ENCODE results near the gene DOCK6.
"Not testable (repeated sequence)": the region's sequence is repeated elsewhere in the genome, so short reads cannot be mapped to it uniquely, and the experiment has no call there.

DOCK6 gene

DNA sequence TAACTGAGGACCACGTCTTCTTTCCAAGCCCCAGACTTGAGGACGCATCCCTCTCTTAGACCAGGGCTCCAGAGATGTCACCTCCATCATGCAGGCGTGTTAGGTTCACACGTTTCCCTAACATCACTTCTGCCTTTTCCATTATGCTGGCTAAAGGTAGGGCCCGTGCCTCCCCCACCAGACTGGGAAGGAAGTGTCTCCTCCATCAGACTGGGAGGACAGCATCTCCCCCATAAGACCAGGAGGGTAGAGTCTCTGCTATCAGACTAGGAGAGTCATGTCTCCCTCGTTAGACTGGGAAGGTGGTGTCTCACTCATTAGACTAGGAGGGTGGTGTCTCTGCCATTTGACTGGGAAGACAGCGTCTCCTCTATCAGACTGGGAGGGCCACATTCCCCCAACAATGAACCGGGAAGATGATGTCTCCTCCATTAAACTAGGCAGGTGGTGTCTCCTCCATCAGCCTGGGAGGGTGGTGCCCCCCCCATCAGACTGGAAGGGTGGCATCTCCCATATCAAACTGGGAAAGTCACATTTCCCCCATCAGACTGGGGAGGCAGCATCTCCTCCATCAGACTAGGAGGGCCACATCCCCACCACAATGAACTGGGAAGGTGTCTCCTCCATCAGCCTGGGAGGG is 88.7 kb downstream of the DOCK6 start:
- no peak for DNase-seq (ENCODE audit: low spot score)

- no peak for DNase-seq (ENCODE audit: low spot score)
Observed at GRCh38 chr19:11172576-11172975, 89.7 kb downstream of the DOCK6 start.

- no peak for DNase-seq (ENCODE audit: low spot score)
Observed at GRCh38 chr19:11171144-11171543, 91.2 kb downstream of the DOCK6 start.

DNA sequence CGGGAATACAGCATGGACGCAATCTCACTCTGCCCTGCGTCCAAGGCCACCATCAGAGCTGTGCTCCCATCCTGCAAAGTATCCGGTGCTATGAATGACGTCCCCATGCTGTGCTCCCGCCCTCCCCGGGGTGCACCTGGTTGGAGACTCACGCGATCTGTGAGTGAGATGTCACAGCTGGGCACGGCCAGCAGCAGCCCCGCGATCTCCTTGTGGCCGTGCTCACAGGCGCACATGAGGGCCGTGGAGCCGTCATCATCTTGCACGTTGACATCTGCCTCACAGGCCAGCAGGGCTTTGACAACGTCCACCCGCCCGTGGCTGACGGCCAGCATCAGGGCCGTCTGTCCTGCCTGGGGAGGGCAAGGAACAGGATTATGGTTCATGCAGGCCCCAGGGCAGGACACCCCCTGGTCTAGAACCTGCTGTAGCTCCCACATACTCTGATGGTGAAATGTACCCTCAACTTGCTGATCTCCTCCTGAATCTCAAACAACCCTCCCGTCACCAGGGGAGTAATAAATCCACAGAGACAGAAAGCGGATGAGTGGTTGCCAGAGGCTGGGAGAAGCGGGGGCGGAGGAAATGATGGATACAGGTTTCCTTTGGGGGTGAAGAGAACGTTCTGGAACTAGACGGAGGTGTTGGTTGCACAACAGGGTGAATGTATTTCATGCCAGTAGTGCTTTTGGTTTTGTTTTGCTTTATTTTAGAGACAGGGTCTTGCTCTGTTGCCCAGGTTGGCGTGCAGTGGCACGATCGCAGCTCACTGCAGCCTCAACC is 92.2 kb downstream of the DOCK6 start:
- DNase-seq (ENCODE audit: low spot score), result no peak

DNA sequence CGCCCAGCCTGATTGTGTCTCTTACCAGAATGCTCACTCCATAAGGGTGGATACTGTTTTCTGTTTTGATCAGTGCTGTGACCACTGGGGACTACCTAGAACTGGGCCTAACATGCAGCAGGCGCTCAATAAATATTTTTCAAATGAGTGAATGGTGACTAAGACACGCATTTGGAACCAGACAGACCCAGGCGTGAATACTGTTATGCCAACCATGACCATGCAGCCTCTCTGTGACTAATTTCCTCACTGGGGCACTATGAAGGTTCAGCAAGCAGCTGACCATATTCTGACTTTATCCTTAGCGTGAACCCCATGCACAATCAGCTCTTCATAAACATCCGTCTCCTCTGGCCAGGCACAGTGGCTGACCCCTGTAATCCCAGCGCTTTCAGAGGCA is 93.8 kb downstream of the DOCK6 start:
- peak; percentile 87 for DNase-seq (ENCODE audit: low spot score)

- peak; percentile 75 for DNase-seq (ENCODE audit: low spot score)
Observed at GRCh38 chr19:11166281-11167142, 95.8 kb downstream of the DOCK6 start.

DNA sequence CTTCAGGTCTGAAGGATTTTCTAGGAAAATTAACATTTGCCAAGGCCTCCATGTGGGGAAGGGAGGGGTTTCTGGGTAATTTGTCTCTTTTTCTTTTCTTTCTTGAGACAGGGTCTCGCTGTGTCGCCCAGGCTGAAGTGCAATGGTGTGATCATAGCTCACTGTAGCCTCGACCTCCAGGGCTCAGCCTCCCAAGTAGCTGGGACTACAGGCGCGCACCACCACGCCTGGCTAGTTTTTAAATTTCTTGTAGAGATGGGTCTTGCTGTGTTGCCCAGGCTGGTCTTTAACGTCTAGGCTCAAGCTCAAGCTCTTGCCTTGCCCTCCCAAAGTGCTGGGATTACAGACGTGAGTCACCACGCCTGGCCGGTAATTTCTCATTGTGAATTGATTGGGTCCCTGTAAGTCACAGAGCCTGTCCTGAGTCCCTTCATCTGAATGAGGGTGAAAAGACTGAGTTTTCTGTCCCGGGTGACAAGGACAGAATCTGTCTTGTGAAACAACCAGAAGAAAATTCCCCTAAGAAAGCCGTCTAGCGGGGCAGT is 96.8 kb downstream of the DOCK6 start:
- no peak for DNase-seq (ENCODE audit: low spot score)

DNA sequence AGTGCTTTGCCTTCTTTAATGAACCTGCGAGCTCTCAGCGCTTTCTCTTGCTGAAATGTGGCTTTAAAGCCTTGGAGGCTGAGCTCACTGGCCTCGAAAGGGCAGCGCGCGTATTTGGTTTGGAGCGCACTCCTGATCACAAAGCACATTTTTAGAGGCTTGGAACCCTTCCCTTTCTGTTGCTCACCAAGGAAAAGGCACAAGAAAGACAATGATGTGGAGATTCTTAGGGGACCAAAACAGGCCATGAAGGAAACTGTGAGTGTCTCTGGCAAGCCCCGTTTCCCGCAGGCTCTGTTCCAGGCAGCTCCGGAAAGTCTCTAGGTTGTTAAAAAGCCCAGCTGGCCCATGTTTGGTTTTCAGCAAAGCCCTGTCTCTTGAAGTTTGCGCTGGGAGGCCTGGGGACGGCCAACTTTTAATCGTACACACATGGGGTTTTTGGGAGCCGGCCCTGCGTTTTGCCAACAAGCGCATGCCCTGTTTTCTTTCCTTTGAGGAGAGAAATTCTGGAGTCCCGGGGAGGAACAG is 97.4 kb downstream of the DOCK6 start:
- DNase-seq (ENCODE audit: low spot score), result peak; percentile 77

GRCh38 chr19:11164296-11164695 is 98.0 kb downstream of the DOCK6 start:
- no peak for DNase-seq (ENCODE audit: low spot score)

- DNase-seq (ENCODE audit: low spot score), result not testable (repeated sequence)
Observed at GRCh38 chr19:11160440-11160768, 101.9 kb downstream of the DOCK6 start.

DNA sequence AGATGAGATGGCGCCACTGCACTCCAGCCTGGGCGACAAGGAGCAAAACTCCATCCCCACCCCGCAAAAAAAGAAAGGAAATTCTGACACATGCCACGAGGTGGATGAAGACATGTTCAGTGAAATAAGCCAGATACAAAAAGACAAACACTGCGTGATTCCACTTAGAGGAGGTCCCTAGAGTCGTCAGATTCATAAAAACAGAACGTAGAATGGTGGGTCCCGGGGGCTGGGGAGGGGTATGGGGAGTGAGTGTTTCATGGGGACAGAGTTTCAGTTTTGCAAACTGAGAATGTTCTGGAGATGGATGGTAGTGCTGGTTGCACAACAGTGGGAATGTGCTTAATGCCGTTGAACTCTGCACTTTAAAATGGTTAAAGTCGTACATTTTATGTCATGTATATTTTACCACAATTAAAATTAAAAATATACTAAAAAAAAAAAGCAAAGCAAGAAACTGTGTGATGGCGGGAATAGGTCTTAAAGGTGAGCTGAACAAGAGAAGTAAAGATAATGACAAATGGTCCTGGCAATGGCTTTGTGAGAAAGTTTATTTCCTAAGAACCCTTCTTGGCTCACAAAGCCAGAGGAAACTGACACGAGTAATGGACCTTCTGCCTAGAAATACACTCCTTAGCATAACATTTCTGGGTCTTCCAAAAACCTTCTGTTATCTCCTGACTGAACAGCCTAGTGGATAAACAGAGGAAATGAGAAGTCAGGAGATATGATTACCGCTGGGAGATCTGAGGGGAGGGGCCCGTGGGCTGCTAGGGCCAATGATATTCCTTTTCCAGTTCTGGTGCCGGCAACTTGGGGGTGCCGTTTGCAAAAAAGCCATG is 102.5 kb downstream of the DOCK6 start:
- DNase-seq (ENCODE audit: low spot score), result no peak

GRCh38 chr19:11155373-11156120 is 106.8 kb downstream of the DOCK6 start, which contains the start of gene SPC24:
Gene SPC24, minus strand, starts transcription at chr19:11155782. Its CDS starts 6 bp downstream, at chr19:11155776.
- DNase-seq (ENCODE audit: low spot score), result peak; percentile 99

DNA sequence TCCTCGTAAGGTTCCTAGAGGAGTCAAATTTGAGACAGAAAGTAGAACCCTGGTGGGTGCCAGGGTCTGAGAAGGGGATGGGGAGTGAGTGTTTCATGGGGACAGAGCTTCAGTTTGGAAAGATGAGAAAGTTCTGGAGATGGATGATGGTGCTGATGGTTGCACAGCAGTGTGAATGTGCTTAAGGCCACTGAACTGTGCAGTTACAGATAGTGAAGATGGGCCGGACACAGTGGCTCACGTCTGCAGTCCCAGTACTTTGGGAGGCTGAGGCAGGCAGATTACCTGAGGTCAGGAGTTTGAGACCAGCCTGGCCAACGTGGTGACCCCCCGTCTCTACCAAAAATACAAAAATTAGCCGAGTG is 107.7 kb downstream of the DOCK6 start:
- no peak for DNase-seq (ENCODE audit: low spot score)

GRCh38 chr19:11152318-11153062 is 109.8 kb downstream of the DOCK6 start:
- peak; percentile 66 for DNase-seq (ENCODE audit: low spot score)

DNA sequence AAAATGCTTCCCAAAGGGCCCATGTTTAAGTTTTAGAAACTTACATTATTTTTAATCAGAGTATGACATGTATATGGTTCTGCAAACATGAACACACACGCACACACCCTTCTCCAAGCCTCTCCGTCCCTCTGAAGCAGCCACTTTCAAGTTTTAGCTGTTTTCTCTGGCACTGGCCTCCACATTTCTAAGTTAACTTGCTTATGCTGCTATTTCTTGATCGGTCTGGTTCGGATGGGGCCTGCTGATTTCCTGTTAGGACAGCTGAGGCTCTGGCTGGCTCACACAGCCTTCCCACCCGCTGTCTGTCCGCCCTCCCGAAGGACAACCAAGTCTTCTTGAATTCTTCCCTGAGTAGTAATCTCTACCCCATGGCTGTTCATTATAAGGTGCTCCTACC is 111.1 kb downstream of the DOCK6 start:
- no peak for DNase-seq (ENCODE audit: low spot score)

All from AG20443 (cell line).